NB4 (cell line): ENCODE results near the gene SNX8.

Experiments used
- DNase-seq: peaks from one replicate; pipeline ENCODE4 v3.0.0; 2010; ENCODE audit warnings: low read depth
- H3K4me3 ChIP-seq: one replicate; pipeline ENCODE4 v1.5.1; 2011; ENCODE audit warnings: mild to moderate bottlenecking, low read depth, low read length, moderate library complexity
- CTCF ChIP-seq: IDR thresholded peaks from one replicate; pipeline ENCODE4 v1.5.1; 2012; ENCODE audit warnings: low read depth, low read length
- MAX ChIP-seq: IDR thresholded peaks from 2 replicates; pipeline ENCODE4 v1.6.1; 2011; ENCODE audit warnings: low read depth, low read length
- MYC ChIP-seq: IDR thresholded peaks from 2 replicates; pipeline ENCODE4 v1.6.1; 2011; ENCODE audit warnings: low read depth, low read length
- POLR2A ChIP-seq: IDR thresholded peaks from 2 replicates; pipeline ENCODE4 v1.6.1; 2011; ENCODE audit warnings: mild to moderate bottlenecking; ENCODE audit not compliant: insufficient read length; ENCODE audit errors: extremely low read depth

SNX8 gene

GRCh38 chr7:2212906-2213305 is 101.3 kb downstream of the SNX8 start:
- no peak for DNase-seq
- H3K4me3 ChIP-seq: no peak overlapping the region
- TF ChIP-seq POLR2A (no peak), CTCF (no peak), MYC (no peak), MAX (no peak)

- no peak for TF ChIP-seq POLR2A
- TF ChIP-seq MYC: no peak
- TF ChIP-seq CTCF: no peak
- no peak for TF ChIP-seq MAX
- H3K4me3 ChIP-seq: no peak overlapping the region
- DNase-seq: no peak
Observed at GRCh38 chr7:2211926-2212325, 102.3 kb downstream of the SNX8 start.

GRCh38 chr7:2211259-2211880 is 102.9 kb downstream of the SNX8 start:
- DNase-seq: no peak
- no peak overlapping the region for H3K4me3 ChIP-seq
- no peak for TF ChIP-seq CTCF
- TF ChIP-seq MAX: no peak
- no peak for TF ChIP-seq POLR2A
- no peak for TF ChIP-seq MYC

- H3K4me3 ChIP-seq: no peak overlapping the region
- DNase-seq: no peak
- TF ChIP-seq MYC (no peak), MAX (no peak), CTCF (no peak), POLR2A (no peak)
Observed at GRCh38 chr7:2210551-2211258, 103.5 kb downstream of the SNX8 start.

- no peak for DNase-seq
- H3K4me3 ChIP-seq: no peak overlapping the region
- no peak for TF ChIP-seq MAX
Observed at GRCh38 chr7:2209961-2210323, 104.3 kb downstream of the SNX8 start.

GRCh38 chr7:2209146-2209960 is 104.9 kb downstream of the SNX8 start:
- peak; percentile 73 for DNase-seq
- no peak overlapping the region for H3K4me3 ChIP-seq
- no peak for TF ChIP-seq MAX
- TF ChIP-seq CTCF: peak; percentile 80
- TF ChIP-seq POLR2A: no peak
- TF ChIP-seq MYC: no peak
